DMS53 (cell line): ENCODE results near the gene KIF2A.
A peak's percentile ranks its signal among the peaks of the same experiment; 100 is the strongest.

Source experiments
- DNase-seq: peaks from one replicate; lab custom pipeline; 2025; lab: John Stamatoyannopoulos, UW

KIF2A gene

DNA sequence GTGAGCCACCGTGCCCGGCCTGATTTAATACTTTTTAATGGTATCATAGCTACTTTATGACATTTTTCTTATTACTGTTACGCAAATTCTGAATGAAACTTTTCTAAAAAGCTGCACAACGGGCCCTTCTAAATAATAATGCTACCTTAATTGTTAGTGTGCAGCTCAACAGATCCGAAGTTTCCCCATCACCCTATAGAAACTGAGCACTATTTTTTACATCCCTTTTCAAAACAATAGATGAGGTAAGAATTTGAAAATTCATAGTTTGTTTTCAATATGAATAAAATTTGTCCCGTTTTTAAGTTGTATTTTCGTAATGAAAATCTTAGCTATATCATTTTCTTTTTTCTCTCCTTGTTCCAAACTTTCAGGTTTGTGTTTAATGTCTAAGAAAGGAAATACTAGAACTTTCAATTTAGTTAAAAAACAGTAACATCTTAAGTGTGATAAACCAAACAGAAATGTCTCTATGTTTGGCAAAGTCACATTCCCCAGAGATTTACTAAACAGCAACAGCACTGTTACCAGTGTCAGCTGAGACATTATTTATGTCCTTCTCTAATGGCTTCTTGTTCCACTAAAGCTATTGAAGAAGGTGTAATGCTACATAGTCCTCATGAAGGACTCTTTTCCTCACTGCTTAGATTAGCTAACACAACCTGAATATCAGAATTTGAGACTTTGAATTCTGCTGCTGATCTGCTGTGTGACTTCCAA, 22.9 kb downstream of the KIF2A start:
- no peak for DNase-seq

DNA sequence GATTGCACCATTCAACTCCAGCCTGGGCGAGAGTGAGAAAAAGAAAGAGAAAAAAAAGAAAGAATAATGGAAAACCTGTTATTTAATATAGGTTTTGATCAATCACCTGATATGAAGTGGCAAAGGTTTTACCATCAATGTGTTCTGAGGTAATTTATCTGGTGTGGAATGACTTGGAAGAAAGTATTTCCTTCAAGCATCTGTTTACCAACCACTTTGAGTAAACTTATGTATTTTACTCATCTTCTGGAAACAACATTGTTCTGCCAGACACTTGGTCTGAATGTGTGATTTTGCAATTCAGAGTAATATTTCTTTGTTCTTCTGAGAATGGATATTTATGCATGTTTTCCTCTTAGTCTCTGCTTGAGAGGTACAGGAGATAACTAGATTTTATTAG, 24.3 kb downstream of the KIF2A start:
- DNase-seq: no peak

DNA sequence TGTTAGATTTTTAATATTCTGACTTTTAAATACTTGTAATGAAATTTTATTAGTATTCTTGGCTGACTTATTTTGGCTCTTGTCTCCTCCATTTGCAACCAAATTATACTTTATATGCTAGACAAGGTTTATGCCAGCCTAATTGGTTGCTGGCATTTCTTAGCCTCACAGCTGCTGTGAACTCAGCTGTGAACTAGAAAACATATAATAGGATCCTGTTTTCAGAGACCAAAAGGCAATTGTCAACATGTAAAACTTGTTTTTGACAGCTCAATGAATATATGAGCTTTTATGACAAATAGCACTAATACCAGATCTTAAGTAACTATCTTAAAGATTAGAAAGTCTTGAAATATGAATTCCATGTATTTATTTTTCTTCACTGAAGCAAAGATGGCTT, 25.9 kb downstream of the KIF2A start:
- DNase-seq: no peak

DNA sequence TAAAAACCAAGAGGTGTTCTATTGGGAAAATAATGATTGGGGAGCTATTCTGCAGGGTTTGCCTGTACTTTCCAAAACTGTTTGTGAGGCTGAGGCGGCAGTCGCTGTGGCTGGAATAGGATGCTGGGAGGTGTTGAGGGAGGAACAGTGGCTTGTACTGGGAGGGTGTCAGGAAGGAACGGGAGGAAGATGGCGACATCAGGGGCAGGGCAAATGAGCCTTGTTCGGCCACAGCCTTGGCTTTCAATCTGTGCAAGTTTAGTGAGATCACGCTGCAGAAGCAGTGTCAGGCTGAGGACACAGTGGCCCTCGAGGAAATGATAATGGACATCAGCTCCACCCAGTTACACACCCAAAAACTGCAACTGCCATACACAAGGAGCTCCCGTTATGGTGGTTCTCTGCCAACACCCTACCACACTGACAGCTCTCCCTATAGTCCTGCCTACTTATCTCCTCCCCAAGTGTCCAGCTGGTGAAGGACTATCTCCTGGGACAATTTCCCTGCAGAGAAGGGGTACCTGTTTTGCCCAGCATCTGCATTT, 27.3 kb downstream of the KIF2A start:
- no peak for DNase-seq

- no peak for DNase-seq
Measured at GRCh38 chr5:62334082-62334481, 28.1 kb downstream of the KIF2A start.

DNA sequence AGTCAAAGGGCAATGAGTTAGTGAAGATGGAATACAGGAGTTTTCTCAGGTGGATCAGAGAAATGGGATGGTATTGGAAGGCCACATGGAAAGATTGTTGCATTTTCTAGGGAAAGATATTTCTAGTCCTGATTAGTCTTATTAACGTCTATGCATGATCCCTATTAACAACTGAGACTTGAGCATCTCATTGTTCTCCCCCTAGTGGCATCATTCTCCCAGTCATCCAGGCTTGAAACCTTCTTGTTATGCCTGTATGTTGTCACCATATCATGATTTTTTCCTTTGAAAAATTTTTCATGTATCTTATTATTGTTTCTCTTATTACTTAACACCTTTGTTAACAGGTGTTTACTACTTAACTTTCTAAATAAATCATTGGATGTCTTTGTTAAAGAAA, 34.4 kb downstream of the KIF2A start:
- DNase-seq: peak; percentile 55

GRCh38 chr5:62340979-62341378, 35.0 kb downstream of the KIF2A start:
- no peak for DNase-seq

GRCh38 chr5:62341783-62342475, 35.9 kb downstream of the KIF2A start:
- DNase-seq: no peak

GRCh38 chr5:62342476-62342837, 36.5 kb downstream of the KIF2A start:
- DNase-seq: no peak

DNA sequence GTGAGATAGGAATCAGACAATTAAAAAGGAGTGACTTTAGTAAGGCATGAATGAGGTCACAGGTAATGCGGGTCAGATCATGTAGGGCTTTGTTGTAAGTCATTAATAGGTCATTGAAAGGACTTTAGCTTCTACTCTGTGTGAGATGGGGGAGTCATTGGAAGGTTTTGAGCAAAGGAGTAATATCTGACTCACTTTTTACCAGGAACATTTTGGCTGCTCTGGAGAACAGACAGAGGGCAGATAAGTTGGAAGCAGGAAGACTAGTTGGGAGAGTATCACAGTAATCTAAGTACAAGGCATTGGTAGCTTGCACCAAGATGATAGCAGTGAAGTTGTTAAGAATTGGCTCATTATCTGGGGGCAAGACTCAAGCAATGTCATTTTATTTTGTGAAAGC, 37.4 kb downstream of the KIF2A start:
- no peak for DNase-seq

- no peak for DNase-seq
Measured at GRCh38 chr5:62346748-62347147, 40.7 kb downstream of the KIF2A start.

DNA sequence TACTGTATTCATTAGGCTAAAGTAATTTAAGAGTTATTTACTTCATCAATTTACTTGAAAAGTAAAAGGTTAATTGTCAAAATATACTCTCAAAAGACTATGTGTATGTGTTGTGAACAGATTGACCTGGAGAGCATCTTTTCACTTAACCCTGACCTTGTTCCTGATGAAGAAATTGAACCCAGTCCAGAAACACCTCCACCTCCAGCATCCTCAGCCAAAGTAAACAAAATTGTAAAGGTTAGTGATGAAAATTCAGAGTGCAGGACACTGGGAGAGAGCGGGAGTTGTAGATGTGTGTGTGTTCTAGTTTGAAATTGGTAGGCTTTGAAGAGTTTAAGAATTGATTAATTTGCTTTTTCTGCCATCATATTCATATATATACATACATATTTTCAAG, 41.9 kb downstream of the KIF2A start:
- DNase-seq: no peak

GRCh38 chr5:62348723-62349481, 42.9 kb downstream of the KIF2A start:
- no peak for DNase-seq

DNA sequence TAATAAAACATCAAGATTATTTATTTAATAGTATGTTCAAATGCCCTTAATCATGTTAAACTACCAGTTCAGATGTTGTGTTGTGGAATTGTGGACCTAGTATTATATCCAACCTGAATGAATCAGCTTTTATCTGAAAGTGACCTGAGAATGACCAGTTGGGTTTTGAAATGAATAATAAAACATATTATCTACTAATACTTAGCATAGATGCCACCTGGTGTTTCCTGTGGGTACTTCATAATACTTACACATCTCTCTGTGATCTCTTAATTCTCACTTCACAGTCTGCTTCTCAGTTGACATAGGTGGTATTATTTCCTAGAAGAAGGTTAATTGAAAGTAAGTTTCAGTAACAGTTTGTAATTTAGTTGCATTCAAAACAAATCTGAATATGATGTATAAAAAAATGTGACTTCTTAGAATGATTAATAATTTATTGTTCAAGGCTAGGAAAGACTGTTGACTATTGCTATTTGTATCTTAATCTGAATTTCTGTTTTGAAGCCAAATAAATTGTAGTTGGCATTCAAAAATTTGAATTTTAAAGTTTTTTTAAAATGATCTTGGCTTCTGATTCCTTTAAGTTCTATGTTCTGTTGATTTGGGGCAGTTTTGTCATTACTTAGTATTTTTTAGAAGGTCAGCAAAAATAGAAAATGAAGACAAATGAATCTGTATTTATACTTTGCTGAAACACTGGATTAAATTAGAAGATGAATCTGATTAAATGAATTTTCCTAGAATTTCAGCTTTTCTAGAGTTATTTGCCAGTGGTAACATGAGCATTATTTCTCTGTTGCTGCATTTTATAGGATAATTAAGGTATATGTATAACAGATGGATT, 48.2 kb downstream of the KIF2A start:
- DNase-seq: peak; percentile 83

DNA sequence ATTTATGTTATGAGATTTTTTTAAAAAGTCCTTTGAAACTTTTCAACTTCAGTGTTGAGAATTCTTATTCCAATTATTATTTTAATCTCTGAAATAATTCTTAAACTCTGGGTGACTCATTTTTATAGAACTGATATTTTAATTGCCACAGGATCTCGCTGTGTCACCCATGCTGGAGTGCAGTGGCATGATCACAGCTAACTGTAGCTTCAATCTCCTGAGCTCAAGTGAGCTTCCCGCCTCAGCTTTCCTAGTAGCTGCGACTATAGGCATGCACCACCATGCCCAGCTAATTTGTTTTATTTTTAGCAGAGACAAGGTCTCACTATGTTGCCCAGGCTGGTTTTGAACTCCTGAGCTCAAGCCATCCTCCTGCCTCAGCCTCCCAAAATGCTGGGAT, 56.7 kb downstream of the KIF2A start:
- no peak for DNase-seq

DNA sequence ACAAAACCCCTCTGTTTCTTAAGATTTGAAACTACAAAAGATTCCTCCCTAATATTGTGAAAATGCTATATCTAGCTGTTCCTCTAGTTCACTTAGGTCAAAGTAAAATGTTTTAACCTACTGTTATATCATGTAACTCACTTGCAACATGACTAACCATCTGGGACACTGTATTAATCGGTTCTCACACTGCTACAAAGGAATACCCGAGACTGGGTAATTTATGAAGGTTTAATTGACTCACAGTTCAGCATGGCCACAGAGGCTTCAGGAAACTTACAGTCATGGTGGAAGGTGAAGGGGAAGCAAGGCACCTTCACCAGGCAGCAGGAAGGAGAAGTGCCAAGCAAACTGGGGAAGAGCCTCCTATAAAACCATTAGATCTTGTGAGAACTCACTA, 63.0 kb downstream of the KIF2A start:
- no peak for DNase-seq

DNA sequence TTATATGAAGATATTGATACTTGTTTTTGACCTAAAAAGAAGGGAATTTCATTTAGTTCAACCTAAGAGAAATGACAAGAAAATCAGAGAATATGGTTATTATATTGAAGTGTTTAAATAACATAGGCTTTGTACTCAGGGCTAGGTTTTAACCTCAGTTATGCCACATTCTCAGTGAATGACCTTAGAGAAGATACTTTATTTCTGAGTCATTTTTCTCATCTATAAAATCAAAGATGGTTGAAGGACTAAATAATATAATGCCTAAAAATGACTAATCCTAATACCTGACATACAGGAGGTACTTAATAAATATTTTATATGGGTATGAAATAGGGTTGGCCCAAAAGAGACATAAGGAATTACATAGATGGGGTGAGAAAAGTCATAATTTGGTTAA, 65.4 kb downstream of the KIF2A start:
- DNase-seq: no peak

- DNase-seq: no peak
Measured at GRCh38 chr5:62372600-62372999, 66.6 kb downstream of the KIF2A start.

DNA sequence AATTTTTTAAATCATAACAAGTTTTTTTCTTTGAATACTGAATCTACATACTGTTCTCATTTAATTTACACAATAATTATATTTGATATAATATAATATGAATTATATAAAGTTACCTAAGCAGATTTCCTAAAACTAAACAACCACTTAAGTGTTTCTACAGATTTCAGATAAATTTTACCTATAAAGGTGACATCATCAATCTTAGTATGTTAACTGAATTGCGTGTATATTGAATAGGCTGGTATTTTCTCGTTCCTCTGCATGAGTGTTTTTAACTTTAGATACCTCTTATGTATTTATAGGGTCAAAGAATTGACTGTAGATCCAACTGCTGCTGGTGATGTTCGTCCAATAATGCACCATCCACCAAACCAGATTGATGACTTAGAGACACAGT, 67.4 kb downstream of the KIF2A start:
- no peak for DNase-seq

GRCh38 chr5:62374090-62374489, 68.1 kb downstream of the KIF2A start:
- DNase-seq: no peak

DNA sequence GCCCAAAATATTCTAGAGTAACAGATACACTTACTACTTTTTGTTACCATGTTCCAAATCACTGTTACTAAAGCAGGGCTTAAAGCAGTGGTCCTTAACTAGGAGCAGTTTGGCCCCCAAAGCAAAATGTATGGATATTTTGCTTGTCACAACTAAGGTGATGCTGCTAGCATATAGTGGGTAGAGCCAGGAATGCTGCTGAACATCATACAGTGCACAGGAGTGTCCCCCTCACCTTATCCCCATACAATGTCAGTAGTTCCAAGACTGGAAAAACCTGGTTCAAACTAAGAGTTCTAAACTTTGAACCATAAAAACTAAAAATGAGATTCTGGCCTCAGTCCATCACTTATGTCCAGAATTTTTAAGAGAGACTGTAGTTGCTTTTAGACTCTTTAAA, 69.6 kb downstream of the KIF2A start:
- no peak for DNase-seq

GRCh38 chr5:62376064-62376463, 70.1 kb downstream of the KIF2A start:
- DNase-seq: peak; percentile 20
